ENCODE results near the gene NFIB. TPM values are rescaled to one million over a fixed set of nuclear protein-coding genes. Genes with fewer than 3 reads are reported as not detected.

Gene NFIB
- polyA plus RNA-seq, 1 of the 3 experiments (the other 2 are of a cell fraction): 9.2 TPM

GRCh38 chr9:14256588-14256987, 57.4 kb downstream of the NFIB start:
- Histone ChIP-seq H3K4me2 (peak overlapping the region; percentile 23; the same call in 1 of the 2 replicates), H2AFZ (ENCODE audit: low read depth) (no peak overlapping the region), H3K36me3 (replicated peaks in 1 of 2; ENCODE audit: control insufficient read depth in 1 of 2, insufficient read depth in 2 of 2, low read length in 1 of 2) (peaks cover 0 to 7% of the 10 kb centered on the region in 2 experiments), H3K9ac (no peak overlapping the region), H3K4me1 (ENCODE audit: control insufficient read depth in 1 of 2, insufficient read depth in 2 of 2, low read depth in 1 of 2, low read length in 1 of 2) (peaks cover 21 to 28% of the 10 kb centered on the region in 2 experiments), H3K9me2 (no peaks in the 10 kb centered on the region), H3F3A (replicated peaks; ENCODE audit: insufficient read depth) (peaks cover 8% of the 10 kb centered on the region), H3K79me2 (ENCODE audit: insufficient read depth) (peaks cover 68% of the 10 kb centered on the region), H4K20me1 (ENCODE audit: insufficient read depth) (peaks cover under 1% of the 10 kb centered on the region), H3K27ac (ENCODE audit: low read depth in 2 of 2, low read length in 1 of 2) (peak overlapping the region in 1 of 2 experiments; percentile 35; a peak in 2 of 4 replicates), H3K4me3 (ENCODE audit: low read depth in 2 of 2, low read length in 1 of 2) (no peak overlapping the region), H3K9me3 (no peaks in the 10 kb centered on the region), H3K27me3 (ENCODE audit: insufficient read depth) (no peaks in the 10 kb centered on the region)
- no peak for TF ChIP-seq EP300 (IDR thresholded peaks at IDR 0.05; ENCODE audit: borderline replicate concordance in 1 of 2, low read depth in 1 of 2, low read length in 1 of 2)
- no peak for TF ChIP-seq SMC3 (IDR thresholded peaks at IDR 0.05; ENCODE audit: low read depth, low read length)
- TF ChIP-seq MEF2A (IDR thresholded peaks at IDR 0.05; ENCODE audit: borderline replicate concordance, low read depth): no peak
- TF ChIP-seq RCOR1 (IDR thresholded peaks at IDR 0.05; ENCODE audit: low read length): no peak
- no peak for TF ChIP-seq USF2 (IDR thresholded peaks at IDR 0.05; ENCODE audit: borderline replicate concordance, low read depth, low read length)
- no peak for TF ChIP-seq PBX3 (IDR thresholded peaks at IDR 0.05)
- TF ChIP-seq TEAD4 (IDR thresholded peaks at IDR 0.05; ENCODE audit: borderline replicate concordance, insufficient read depth): no peak
- TF ChIP-seq TAF1 (IDR thresholded peaks at IDR 0.05; ENCODE audit: borderline replicate concordance, low read depth, low read length): no peak
- TF ChIP-seq RAD21 (IDR thresholded peaks at IDR 0.05; ENCODE audit: low read length): no peak
- no peak for TF ChIP-seq RFX5 (IDR thresholded peaks at IDR 0.05; ENCODE audit: low read length)
- CTCF ChIA-PET: interaction anchor here (0.6 to 1.1 kb wide), 2 partner anchors 31 to 97 kb away, joined by 3 read pairs; no protein-coding TSS in a partner anchor
- no peak for DNase-seq
- POLR2A ChIA-PET: no interaction called here
- WGBS (ENCODE audit: low lambda C conversion rate): 86% methylated on average over 1 of the region's 1 CpG

- Histone ChIP-seq H3F3A (replicated peaks; ENCODE audit: insufficient read depth) (peaks cover 13% of the 10 kb centered on the region), H3K36me3 (replicated peaks in 1 of 2; ENCODE audit: control insufficient read depth in 1 of 2, insufficient read depth in 2 of 2, low read length in 1 of 2) (peaks cover 0 to 7% of the 10 kb centered on the region in 2 experiments), H3K4me1 (ENCODE audit: control insufficient read depth in 1 of 2, insufficient read depth in 2 of 2, low read depth in 1 of 2, low read length in 1 of 2) (peaks cover 14 to 17% of the 10 kb centered on the region in 2 experiments; a peak in 3 of 4 replicates), H3K27me3 (ENCODE audit: insufficient read depth) (no peaks in the 10 kb centered on the region), H3K9me2 (no peaks in the 10 kb centered on the region), H3K27ac (ENCODE audit: low read depth in 2 of 2, low read length in 1 of 2) (peak overlapping the region; percentile 52 to 53; a peak in 3 of 4 replicates), H3K9me3 (no peaks in the 10 kb centered on the region), H3K4me2 (peak overlapping the region; percentile 54), H3K9ac (peak overlapping the region; percentile 17; the same call in 1 of the 2 replicates), H4K20me1 (ENCODE audit: insufficient read depth) (peaks cover 7% of the 10 kb centered on the region; the same call in 1 of the 2 replicates), H3K79me2 (ENCODE audit: insufficient read depth) (peaks cover 80% of the 10 kb centered on the region), H3K4me3 (ENCODE audit: low read depth in 2 of 2, low read length in 1 of 2) (no peak overlapping the region), H2AFZ (ENCODE audit: low read depth) (no peak overlapping the region)
- no peak for DNase-seq
- 38% methylated on average over 10 of the region's 10 CpGs for WGBS (ENCODE audit: low lambda C conversion rate)
- ChIA-PET POLR2A (no interaction called here), CTCF (no interaction called here)
- TF ChIP-seq CHD2 (IDR thresholded peaks at IDR 0.05; ENCODE audit: low read length, partially characterized antibody) (no peak), NFIC (IDR thresholded peaks at IDR 0.05; ENCODE audit: borderline replicate concordance) (peak; percentile 95), PBX3 (IDR thresholded peaks at IDR 0.05) (peak; percentile 90), FOSL2 (IDR thresholded peaks at IDR 0.05; ENCODE audit: borderline replicate concordance, low read depth) (peak; percentile 23; the same call in 1 of the 2 replicates), POLR2AphosphoS5 (IDR thresholded peaks at IDR 0.05; ENCODE audit: low read depth, low read length) (no peak), USF1 (IDR thresholded peaks at IDR 0.05; ENCODE audit: borderline replicate concordance, low read depth) (0 out of 2 replicates have a peak, but pooled peaks have one; percentile 52), YY1 (IDR thresholded peaks at IDR 0.05; ENCODE audit: low read depth) (no peak), JUND (IDR thresholded peaks at IDR 0.05) (peak; percentile 34; the same call in 1 of the 2 replicates), SIN3A (IDR thresholded peaks at IDR 0.05; ENCODE audit: borderline replicate concordance, low read depth, low read length) (peak; percentile 61; the same call in 1 of the 2 replicates), TAF1 (IDR thresholded peaks at IDR 0.05; ENCODE audit: borderline replicate concordance, low read depth, low read length) (no peak), FOXM1 (IDR thresholded peaks at IDR 0.05; ENCODE audit: low read depth) (no peak), IRF3 (IDR thresholded peaks at IDR 0.05; ENCODE audit: low read depth, low read length) (no peak), MXI1 (IDR thresholded peaks at IDR 0.05; ENCODE audit: low read depth, low read length) (no peak)
These were observed 62.5 kb downstream of the NFIB start for GRCh38 chr9:14251154-14252071.

Measured in SK-N-SH (cell line).